Heart left ventricle (tissue), 13 donors: Measurements from ENCODE around the gene FAM53B.

Experiments
- POLR2A ChIP-seq, 2 donors: fragments of 450-650 bp; IDR thresholded peaks; one replicate each; pipeline ENCODE4 v1.6.1; 2017; ENCODE audit warnings: antibody characterized with exemption in 2 of 2, mild to moderate bottlenecking in 2 of 2, moderate library complexity in 2 of 2
- TF ChIP-seq, protein P1 (sequence below), 12 donors: fragments of 200-600 bp; sonication (generic) in 4 of 12; IDR thresholded peaks; one replicate each; pipeline versions ENCODE4 v1.5.0 to v1.8.0; 2018 to 2022; ENCODE audit warnings: antibody characterized with exemption in 12 of 12, mild to moderate bottlenecking in 5 of 12
- donor health status: ischemic (EF 13 %, LVEDD 7.1; RV severe dilation, severe dysfunction).
- donor health status: DM: no; HTN: yes; CAD: no.
- donor health status: DM: no; HTN: no; CAD: no.
- donor health status: ischemic (EF 25% LVEDD 6.9; RV normal size, moderate dysfunction).
- donor health status: ischemic (EF 25% LVEDD 5.7; RV mildly dilated, moderate dysfunction).
- donor health status: ischemic (EF 35%, LVEDD 5.7; RV mildly dilated, moderate dysfunction).
- donor health status: nonischemic (EF 11% LVEDD 7.7; RV severe dilation, severe dysfunction).
- donor health status: DM: yes; HTN: yes; CAD: no.
- donor health status: PGD.
- donor health status: ischemic (EF 29% LVEDD 5.4; RV normal size, mild dysfunction).
- donor health status: nonischemic (EF 23%, LVEDD 6.1; RV moderate dilation, normal function).

- TF ChIP-seq, protein P1, sequence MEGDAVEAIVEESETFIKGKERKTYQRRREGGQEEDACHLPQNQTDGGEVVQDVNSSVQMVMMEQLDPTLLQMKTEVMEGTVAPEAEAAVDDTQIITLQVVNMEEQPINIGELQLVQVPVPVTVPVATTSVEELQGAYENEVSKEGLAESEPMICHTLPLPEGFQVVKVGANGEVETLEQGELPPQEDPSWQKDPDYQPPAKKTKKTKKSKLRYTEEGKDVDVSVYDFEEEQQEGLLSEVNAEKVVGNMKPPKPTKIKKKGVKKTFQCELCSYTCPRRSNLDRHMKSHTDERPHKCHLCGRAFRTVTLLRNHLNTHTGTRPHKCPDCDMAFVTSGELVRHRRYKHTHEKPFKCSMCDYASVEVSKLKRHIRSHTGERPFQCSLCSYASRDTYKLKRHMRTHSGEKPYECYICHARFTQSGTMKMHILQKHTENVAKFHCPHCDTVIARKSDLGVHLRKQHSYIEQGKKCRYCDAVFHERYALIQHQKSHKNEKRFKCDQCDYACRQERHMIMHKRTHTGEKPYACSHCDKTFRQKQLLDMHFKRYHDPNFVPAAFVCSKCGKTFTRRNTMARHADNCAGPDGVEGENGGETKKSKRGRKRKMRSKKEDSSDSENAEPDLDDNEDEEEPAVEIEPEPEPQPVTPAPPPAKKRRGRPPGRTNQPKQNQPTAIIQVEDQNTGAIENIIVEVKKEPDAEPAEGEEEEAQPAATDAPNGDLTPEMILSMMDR (IDR thresholded peaks at IDR 0.05), result no peak
- no peak for TF ChIP-seq POLR2A (IDR thresholded peaks at IDR 0.05)
These were observed 45.4 kb downstream of the FAM53B start for GRCh38 chr10:124698545-124699469.
